CD4-positive, alpha-beta T cell treated with Interleukin-6 at 100 ng/mL for 8 hours (primary cell): ENCODE data around the gene SURF4.
"Not testable (repeated sequence)": the region's sequence is repeated elsewhere in the genome, so short reads cannot be mapped to it uniquely, and the experiment has no call there.

Experiments
- DNase-seq: peaks from one replicate; pipeline ENCODE4 v3.0.0-alpha.2; 2020; ENCODE audit warnings: mixed read lengths, low spot score

SURF4 gene

GRCh38 chr9:133333566-133333965 lies 42.3 kb downstream of the SURF4 start:
- DNase-seq = no peak

DNA sequence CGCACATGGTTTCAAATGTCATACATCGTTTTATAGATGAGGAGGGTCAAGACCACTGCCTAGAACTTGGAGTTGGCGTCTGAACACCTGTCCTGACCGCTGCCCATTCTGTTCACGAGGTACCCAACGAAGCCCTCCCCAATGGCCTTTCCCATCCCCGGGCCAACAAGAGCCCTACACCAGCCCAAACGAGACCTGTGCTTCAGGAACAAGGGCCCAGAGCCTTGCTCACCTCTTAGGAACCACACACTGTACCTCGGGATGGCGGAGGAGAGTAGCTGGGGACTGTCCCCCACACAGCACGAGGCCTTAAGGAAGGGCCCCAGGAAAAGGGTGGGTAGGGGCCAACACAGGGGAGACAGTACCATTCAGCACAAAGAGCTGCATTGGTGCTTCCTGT lies 42.8 kb downstream of the SURF4 start:
- no peak for DNase-seq

GRCh38 chr9:133332381-133332730 lies 43.5 kb downstream of the SURF4 start:
- DNase-seq = no peak

DNA sequence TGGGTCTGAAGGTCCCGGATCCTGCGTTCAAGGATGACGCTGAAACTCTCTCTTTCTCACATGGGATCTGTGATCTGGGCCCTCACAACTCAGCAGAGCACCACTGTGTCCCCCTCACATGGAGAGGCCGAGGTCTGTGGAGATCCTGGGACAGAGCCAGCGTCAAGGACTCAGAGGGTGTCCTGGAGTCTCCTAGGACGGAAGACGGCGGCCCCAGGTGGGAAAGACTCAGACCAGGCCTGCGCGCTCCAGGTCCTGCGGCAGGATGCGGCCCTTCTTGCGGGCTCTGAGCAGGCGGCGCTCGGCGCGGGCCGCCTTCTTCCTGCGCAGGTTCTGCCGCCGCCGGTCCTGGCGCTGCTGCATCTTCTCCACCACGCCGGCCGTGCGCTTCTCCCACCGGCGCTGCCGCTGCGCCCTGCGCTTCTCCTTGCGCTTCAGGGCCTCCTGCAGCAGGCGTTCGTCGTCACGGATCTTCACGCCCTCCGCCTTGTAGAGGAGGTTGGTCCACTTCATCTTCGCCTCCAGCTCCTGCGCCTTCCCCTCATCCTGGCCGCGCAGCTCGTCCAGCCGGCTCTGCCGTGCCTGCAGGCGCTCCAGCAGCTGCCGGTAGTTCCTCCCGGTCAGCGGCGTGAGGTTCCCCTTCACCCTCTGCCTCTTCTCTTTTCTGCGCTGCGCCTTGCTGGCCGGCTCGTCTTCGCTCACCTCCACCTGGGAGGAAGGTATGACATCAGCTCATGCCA lies 44.0 kb downstream of the SURF4 start:
- no peak for DNase-seq

GRCh38 chr9:133331221-133331620 lies 44.6 kb downstream of the SURF4 start:
- no peak for DNase-seq

DNA sequence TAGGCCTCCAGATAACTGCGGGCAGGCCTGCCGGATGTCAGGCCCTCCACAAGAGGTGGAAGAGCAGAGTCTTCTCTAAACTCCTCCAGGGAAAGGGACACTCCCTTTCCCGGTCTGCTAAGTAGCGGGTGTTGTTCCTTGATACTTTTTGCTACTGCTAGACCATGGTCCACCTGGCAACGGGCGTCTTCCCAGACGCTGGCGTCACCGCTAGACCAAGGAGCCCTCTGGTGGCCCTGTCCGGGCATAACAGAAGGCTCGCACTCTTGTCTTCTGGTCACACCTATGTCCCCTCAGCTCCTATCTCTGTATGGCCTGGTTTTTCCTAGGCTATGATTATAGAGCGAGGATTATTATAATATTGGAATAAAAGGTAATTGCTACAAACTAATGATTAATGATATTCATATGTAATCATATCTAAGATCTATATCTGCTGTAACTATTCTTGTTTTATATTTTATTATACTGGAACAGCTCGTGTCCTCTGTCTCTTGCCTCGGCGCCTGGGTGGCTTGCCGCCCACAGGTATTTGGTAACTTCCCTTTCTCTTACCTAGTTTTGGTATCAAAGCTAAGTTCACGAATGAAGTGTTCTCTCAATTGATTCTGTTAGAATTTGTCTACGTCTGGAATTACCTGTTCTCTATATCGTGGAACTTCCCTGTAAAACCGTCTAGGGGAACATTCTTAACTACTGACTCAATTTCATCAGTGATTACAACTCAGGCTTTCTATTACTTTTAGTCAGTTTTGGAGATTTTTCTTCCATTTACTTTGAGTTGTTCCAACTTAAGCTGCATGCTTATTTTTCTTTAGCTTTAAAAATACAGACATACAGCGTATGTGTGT lies 46.3 kb downstream of the SURF4 start:
- not testable (repeated sequence) for DNase-seq

DNA sequence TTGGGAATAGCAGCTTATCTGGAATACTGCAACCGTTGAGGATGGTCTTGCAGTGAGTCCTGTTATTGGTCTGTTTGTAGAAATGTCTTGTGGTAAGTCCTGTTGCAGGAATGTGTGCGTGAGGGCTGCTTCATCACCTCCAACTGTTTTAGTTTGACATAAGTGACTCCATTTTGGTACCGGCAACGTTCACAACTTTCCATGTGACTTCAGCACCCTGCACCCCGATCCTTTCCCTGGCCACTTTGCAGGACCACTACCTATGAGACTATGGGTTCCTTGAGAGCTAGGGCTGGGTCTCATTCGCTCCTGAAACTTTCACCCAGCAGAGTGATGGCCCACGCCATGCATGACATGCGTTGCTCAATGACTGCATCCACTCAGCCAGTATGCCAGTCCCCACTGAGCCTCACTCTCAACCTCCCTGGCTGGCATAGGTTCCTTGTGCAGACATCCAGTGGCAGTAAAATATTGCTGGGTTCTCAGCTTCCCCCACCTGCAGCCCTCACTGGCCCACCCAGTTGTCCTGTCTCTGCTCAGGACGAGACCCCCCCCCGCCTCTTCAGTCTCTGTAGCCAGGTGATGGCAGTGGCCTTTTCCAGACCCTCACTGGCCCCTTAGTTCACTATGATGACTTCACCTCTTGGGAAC lies 47.9 kb downstream of the SURF4 start:
- no peak for DNase-seq

DNA sequence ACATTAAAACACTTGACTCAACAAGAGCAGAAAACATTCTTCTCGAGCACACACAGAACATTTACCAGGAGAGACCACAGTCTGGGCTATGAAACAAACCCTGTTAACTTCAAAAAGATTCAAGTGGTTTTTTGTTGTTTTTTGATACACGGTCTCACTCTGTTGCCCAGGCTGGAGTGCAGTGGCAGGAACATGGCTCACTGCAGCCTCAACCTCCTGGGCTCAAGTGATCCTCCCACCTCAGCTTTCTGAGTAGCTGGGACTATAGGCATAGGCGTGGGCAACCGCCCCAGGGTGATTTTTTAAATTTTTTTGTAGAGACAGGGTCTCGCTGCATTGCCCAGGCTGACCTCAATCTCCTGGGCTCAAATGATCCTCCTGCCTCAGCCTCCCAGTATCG lies 48.8 kb downstream of the SURF4 start:
- not testable (repeated sequence) for DNase-seq

DNA sequence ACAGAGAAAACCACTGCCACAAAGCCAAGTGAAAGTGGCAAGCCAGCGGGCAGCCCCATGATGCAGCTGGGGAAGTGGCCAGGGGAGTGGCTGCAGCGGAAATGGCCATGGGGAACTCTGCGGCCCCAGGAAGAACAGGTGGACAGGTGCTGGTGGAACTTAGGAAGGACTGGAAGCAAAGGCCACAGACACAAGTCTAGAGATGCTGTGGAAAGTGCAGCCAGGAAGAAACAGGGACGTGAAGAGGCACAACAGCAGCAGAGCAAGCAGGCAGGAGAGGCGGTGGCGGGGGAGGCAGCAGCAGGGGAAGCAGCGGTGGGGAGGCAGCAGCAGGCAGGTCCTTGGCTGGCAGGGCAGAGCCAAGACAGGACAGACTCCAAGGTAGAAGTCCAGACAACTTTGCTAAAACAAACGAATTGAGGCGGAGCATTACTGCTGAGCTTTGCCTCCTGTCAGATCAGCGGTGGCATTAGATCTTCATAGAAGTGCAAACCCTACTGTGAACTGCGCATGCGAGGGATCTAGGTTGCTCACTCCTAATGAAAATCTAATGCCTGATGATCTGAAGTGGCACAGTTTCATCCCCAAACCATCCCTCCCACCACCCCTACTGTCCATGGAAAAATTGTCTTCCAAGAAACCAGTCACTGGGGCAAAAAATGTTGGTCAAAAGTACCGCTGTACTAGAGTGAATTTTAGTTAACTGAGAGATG lies 51.7 kb downstream of the SURF4 start:
- no peak for DNase-seq

DNA sequence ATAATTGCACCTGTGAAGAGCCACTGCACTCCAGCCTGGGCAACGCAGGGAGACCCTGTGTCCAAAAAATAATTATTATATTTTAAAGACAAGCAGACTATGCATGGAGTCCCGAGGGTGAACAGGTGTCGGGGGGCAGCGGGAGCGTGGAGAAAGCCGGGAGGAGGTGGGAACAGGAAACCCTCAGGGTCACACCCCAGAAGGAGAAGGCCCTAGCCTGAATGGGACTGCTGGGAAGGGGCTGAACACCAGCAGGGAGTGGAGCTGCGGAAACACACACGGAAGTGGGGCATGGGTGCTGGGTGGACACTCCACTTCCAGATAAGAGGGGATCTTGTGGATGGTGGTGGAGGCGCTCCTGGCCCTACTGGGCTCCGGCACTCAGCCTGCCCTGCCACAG lies 52.6 kb downstream of the SURF4 start:
- DNase-seq = no peak

- no peak for DNase-seq
Observed at GRCh38 chr9:133322701-133323100, 53.2 kb downstream of the SURF4 start.

DNA sequence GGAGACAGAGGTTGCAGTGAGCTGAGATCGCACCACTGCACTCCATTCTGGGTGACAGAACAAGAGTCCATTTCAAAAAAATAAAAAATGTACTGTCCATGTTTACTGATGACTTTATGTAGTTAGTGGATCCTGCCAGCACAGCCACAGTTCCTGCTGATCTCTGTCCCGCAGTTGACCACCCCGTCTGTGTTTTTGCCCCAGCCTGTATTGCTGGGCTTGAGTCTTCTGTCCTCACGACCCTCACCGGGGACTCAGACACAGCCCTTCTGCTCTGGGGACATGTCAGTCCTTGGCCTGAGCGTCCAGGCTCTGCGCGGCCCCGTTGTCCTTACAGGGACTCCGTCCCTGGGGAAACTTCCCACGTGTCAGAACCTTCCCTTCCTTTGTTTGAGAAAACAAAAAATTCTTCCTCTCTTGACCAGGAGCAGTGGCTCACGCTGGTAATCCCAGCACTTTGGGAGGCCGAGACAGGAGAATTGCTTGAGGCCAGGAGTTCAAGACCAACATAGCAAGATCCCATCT lies 54.4 kb downstream of the SURF4 start:
- no peak for DNase-seq

GRCh38 chr9:133320421-133320881 lies 55.4 kb downstream of the SURF4 start:
- no peak for DNase-seq

GRCh38 chr9:133317551-133317950 lies 58.3 kb downstream of the SURF4 start:
- DNase-seq = not testable (repeated sequence)

GRCh38 chr9:133315997-133316396 lies 59.9 kb downstream of the SURF4 start:
- DNase-seq = no peak
